ENCODE results near the gene IL5.

GRCh38 chr5:132576123-132576522, 32.8 kb upstream of the IL5 start:
- TF ChIP-seq, protein P1, sequence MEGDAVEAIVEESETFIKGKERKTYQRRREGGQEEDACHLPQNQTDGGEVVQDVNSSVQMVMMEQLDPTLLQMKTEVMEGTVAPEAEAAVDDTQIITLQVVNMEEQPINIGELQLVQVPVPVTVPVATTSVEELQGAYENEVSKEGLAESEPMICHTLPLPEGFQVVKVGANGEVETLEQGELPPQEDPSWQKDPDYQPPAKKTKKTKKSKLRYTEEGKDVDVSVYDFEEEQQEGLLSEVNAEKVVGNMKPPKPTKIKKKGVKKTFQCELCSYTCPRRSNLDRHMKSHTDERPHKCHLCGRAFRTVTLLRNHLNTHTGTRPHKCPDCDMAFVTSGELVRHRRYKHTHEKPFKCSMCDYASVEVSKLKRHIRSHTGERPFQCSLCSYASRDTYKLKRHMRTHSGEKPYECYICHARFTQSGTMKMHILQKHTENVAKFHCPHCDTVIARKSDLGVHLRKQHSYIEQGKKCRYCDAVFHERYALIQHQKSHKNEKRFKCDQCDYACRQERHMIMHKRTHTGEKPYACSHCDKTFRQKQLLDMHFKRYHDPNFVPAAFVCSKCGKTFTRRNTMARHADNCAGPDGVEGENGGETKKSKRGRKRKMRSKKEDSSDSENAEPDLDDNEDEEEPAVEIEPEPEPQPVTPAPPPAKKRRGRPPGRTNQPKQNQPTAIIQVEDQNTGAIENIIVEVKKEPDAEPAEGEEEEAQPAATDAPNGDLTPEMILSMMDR (IDR thresholded peaks at IDR 0.05), result no peak
- no peak for TF ChIP-seq POLR2A (IDR thresholded peaks at IDR 0.05)
